CMK (cell line): Measurements from ENCODE around the gene GNPTG.

Source experiments
- DNase-seq: peaks from one replicate; pipeline ENCODE4 v3.0.0-alpha.2; 2010; ENCODE audit warnings: low read depth

GNPTG gene

GRCh38 chr16:1351582-1352362 lies at the start of gene GNPTG, which contains the start of gene TSR3:
Gene GNPTG (plus strand): TSS chr16:1351931. CDS start chr16:1351966, 35 bp downstream.
Gene TSR3 (minus strand): TSS chr16:1351878. CDS start chr16:1351804, 74 bp downstream.
- DNase-seq: peak; percentile 83

- DNase-seq: no peak
These were observed 45.9 kb upstream of the GNPTG start for GRCh38 chr16:1305823-1306222.

DNA sequence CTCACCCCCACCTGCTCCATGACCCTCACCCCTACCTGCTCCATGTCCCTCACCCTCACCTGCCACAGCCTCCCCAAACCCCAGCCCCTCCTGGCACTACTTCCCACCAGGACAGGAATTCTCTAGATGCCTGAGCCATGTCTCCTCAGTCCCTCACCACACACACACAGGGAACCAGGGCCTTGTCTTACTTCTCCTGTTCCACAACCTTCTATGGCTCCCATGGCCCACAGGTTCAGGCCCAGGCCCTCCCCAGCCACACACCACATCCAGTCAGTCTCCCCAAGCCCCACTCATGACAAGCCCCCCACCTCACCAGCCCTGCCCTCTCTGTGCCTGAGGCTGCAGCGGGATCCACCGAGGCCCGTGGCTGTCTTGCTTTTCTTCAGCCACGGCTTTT lies 45.4 kb upstream of the GNPTG start:
- no peak for DNase-seq

DNA sequence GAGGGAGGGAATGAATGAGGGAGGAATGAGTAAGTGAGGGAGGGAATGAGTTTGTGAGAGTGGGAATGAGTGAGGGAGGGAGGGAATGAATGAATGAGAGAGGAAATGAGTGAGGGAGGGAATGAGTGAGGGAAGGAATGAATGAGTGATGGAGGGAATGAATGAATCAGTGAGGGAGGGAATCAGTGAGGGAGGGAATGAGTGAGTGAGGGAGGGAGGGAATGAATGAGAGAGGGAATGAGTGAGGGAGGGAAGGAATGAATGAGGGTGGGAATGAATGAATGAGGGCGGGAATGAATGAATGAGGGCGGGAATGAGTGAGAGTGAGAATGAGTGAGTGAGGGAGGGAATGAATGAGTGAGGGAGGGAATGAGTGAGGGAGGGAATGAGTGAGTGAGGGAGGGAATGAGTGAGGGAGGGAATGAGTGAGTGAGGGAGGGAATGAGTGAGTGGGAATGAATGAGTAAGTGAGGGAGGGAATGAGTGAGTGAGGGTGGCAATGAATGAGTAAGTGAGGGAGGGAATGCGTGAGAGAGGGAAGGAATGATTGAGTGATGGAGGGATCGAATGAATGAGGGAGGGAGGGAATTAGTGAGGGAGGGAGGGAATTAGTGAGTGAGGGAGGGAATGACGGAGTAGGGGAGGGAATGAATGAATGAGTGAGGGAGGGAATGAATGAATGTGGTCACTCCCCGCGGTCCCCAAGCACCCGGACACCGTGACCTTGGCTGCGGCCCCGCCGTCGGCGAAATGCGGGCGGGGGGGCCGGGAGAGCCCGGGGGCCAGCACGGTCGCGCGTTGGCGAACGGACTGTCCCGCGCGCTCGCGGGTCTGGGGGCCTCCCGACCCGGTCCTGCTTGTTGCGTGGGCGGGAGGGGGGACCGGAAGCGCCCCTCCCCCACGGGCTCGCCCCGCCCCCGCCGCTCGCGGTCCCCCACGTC lies 43.4 kb upstream of the GNPTG start:
- no peak for DNase-seq

GRCh38 chr16:1308977-1309885 lies 42.5 kb upstream of the GNPTG start, which contains the start of gene UBE2I:
Gene UBE2I (plus strand): TSS chr16:1309636. CDS start chr16:1314031, 4,395 bp downstream.
- DNase-seq: peak; percentile 92

GRCh38 chr16:1309888-1310831 lies 41.6 kb upstream of the GNPTG start:
- DNase-seq: no peak

DNA sequence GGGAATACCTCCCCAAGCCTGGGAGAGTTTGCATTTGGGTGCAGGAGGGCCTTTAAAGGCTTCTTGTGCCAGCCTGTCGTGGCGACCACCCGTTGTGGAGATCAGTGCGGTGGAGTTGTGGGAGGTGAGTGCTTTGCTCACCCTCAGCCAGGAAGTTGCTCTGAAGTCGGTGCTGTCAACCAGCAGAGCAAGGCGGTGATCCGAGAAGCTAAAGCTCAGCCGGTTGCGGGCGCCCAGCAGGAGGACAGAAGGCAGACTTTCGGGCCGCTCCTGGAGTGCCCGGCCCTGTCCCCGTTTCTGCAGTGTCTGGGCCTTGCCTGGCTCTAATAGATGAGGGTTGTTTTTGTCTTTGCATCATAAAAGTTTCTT lies 40.9 kb upstream of the GNPTG start:
- DNase-seq: no peak

- DNase-seq: no peak
These were observed 40.5 kb upstream of the GNPTG start for GRCh38 chr16:1311212-1311737.

DNA sequence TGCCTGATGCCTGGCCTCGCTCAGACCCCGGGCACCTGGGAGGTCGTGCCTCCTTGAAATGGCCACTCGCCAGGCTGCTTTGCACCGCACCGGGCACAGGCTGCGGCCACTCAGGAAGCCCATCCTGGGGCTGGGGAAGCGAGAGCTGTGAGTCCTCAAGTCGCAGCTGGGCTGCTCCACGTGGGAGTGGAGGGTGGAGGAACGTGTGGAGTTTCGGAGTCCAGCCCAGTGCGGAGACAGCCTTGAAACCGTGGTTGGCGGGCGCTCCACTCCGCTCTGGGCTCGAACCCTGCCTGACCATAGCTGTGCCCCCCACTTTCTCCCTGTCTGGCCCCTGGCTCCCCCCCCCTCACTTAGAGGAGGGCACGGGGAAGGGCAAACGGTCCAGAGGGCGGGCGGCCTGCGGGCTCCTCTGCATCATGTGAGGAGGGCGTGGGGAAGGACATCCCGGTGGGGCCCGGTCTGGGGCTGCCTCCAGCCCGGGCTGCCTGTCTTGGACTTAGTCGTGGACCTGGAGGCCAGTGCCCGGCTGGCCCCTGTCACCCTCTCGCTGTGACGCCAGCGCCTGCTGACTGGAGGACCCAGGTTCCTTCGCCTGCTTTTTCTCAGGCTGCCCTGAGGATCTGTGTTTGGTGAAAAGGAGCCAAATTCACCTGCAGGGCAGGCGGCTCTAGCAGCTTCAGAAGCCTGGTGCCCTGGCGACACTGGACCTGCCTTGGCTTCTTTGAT lies 39.8 kb upstream of the GNPTG start:
- DNase-seq: no peak

DNA sequence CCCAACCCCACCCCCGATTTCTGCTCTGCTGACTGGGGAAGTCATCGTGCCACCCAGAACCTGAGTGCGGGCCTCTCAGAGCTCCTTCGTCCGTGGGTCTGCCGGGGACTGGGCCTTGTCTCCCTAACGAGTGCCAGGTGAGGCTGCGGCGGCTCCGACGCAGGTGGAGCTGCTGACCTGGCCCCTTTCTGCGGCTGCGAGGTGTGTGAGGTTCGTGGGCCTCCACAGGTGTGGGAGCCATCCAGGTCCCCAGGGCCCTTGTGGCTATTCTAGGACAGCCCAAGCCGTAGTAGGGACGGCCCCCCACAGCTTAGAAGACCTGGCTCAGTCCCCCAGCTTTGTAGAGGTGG lies 39.3 kb upstream of the GNPTG start:
- no peak for DNase-seq

DNA sequence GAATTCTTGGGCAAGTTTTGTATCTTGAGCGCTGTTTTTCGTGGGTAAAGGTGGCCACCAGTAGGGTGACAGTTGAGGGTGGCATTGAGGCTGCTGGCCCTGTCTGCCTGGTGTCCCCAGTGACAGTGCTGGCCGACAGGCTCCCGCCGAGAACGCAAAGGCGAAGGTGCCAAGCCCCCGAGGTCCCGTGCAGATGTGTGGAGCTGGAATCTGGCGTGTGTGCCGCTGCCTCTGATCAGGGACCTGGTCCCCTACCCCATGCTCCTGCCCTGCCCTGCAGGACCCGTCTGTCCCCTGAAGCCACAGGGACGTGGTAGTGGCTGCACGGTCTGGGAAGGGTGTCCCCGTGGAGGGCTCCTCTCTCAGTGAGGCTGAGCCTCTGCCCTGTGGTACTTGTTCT lies 38.8 kb upstream of the GNPTG start:
- no peak for DNase-seq

DNA sequence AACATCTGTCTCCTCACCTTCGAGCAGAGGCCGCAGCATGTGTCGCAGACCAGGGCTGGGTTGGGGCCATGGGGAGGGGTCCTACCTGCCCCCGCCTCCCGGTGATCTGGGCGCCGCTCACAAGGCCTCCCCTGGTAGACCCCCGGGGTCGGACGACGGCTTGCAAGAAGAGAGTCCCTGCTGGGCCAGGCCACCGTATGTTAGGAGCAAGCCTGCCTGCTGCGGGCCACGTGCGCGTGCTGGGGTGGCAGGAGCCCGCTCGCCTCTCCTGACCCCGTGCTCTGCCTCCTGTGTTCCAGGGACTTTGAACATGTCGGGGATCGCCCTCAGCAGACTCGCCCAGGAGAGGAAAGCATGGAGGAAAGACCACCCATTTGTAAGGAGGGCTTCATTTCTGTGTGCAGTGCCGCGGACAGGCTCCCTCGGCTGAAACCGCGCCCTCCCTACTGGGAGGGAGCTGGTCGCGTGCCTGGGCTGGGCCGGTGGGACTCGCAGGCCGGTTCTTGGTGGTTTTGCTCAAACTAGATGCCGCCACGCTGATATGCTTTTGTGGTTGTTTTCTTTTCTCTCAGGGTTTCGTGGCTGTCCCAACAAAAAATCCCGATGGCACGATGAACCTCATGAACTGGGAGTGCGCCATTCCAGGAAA lies 37.9 kb upstream of the GNPTG start:
- DNase-seq: no peak

DNA sequence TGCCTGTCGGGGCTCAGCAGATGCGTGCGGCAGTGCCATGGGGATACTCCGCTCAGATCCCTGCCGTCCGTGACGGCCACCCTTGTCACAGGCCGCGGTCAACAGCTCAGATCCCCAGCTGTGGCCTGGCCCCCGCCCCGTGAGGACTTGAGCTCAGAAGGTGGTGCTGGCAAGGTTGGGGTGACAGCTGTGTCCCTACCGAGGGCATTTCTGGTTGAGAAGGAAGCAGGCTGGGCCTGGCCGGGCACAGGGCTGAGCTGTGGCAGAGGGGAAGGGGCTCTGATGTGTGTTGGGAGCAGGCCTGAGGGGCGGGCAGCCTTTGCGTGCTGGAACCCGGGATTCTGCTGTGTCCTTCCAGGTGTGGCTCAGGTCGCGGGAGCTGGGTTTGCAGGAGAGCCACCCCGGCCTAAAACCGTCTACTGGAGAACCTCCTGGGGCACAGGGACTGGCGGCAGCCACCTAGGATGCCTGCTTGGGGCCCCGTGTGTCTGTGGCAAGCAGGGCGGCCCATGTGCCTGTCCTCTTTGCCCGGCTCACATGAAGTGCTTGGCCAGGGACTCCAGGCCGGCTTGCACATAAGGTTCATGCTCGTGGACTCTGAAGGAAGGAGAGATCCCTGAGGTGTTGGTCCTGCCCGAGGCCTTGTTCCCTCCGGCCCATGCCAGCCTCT lies 37.2 kb upstream of the GNPTG start:
- no peak for DNase-seq

DNA sequence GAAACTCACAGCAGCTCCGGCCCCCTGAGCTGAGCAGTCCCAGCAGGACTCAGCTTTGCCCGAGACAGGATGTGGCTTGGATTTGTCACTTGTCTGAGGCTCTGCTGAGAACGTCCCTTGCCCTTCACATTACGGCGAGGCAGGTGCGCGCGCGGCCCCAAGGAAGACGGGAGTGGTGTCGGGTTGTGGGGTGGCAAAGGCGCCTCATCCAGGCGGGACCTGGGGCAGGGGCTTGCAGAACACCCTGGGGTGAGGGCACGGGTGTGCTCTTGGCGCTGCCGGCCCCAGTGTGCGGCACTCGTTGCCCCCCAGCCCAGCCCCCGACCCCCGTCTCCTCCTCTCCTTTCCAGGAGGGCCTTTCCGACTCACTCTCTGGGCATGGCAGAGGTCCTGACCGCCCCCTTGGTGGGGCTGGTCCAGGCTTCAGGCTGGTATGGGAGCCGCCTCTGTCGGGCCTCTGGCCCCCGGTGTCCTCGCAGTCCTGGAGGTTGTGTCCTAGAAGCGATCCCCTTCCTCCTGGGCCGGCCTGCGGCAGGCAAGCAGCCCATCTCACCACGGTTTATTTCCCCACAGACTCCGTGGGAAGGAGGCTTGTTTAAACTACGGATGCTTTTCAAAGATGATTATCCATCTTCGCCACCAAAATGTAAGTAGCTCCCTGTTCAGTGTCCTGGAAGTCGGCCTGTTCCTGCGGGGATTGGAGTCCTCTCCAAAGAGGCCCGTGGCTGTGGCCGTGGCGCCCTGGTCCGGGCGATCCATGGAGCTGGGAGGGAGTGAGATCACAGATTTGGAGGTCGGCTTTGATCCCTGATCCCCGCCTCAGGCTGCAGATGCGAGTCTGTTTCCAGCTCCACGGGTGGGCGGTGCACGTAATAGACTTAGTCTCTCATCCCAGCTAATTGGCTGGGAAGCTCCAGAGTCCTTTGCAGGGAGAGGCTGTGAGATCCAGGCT lies 36.4 kb upstream of the GNPTG start:
- no peak for DNase-seq

DNA sequence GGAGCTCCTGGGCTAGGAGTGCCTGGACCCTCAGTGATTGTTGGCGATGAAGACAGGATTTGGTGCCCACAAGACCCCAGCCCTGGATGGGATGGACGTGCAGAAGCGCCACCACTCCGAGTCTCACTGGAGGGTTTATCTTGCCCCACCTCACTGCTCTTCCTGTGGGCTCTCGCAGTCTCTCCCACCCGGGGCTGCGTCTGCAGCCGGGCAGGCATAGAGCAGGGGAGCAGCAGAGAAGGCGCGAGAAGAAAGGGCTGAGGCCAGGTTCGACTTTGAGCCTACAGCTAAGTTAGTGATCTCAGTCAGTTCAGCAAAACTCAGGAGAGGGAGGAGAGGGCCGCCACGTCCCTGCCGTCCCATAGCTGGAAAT lies 35.7 kb upstream of the GNPTG start:
- no peak for DNase-seq

- DNase-seq: no peak
These were observed 34.1 kb upstream of the GNPTG start for GRCh38 chr16:1317479-1318267.

GRCh38 chr16:1318268-1318545 lies 33.5 kb upstream of the GNPTG start:
- DNase-seq: no peak
